HG03103 (cell line): ENCODE measurements around the gene UBE3C.
"Not testable (repeated sequence)": the region's sequence is repeated elsewhere in the genome, so short reads cannot be mapped to it uniquely, and the experiment has no call there.

Experiments
- ATAC-seq: cut with Tn5 transposase; IDR thresholded peaks from one replicate; pipeline ENCODE4 v1.9.1; 2021; ENCODE audit warnings: low read depth; ENCODE audit not compliant: unreplicated experiment

Gene UBE3C

DNA sequence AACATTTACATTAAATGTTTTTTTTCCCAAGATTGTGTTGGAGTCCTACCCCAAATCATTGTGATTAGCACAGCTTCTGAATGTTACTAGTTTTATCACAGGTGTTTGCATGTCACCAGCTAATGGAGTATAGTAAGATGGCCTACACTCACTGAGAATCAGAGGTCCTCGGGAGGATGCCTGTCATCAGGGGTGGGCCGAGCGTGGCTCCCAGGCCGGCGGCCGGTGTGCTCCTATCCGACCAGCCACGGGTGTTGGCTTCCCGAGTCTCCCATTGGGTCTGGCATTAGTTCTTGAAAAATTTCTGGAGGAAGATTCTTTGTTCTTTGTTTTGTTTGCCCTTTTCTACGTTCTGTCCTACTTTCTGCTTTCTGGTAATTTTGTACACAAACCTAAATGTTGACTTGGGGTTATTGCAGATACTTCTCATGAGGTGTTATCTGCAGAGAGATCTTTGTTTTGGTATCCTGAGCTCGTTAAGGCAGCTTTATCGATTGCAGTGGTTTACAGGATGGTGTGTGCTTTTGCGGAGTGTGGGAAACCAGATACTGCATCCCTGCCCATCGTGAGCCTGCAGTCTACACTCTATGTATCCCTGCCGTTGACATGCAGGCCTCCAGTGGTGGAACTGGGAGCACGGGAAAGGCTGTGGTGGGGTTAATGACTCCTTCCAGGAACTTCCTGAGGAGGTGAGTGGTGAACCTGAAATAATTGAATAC lies 130.8 kb downstream of the UBE3C start:
- ATAC-seq = no peak

GRCh38 chr7:157270060-157270444 lies 131.3 kb downstream of the UBE3C start:
- ATAC-seq = no peak

GRCh38 chr7:157271315-157271990 lies 132.7 kb downstream of the UBE3C start:
- no peak for ATAC-seq

DNA sequence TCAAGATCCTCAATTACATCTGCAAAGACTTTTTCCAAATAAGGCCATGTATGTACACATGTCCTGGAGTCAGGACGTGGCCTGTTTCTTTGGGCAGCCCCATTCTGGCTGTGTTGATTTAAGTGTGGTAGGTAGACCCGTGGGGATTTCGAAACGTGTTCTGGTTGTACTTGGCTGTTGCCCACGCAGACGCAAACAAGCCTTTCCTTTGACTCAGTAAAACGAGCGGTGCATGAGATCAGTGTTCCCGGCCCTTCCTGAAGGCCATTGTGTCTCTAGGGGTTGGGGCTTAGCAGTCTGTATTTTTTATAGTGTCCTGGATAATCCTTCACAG lies 133.2 kb downstream of the UBE3C start:
- no peak for ATAC-seq

DNA sequence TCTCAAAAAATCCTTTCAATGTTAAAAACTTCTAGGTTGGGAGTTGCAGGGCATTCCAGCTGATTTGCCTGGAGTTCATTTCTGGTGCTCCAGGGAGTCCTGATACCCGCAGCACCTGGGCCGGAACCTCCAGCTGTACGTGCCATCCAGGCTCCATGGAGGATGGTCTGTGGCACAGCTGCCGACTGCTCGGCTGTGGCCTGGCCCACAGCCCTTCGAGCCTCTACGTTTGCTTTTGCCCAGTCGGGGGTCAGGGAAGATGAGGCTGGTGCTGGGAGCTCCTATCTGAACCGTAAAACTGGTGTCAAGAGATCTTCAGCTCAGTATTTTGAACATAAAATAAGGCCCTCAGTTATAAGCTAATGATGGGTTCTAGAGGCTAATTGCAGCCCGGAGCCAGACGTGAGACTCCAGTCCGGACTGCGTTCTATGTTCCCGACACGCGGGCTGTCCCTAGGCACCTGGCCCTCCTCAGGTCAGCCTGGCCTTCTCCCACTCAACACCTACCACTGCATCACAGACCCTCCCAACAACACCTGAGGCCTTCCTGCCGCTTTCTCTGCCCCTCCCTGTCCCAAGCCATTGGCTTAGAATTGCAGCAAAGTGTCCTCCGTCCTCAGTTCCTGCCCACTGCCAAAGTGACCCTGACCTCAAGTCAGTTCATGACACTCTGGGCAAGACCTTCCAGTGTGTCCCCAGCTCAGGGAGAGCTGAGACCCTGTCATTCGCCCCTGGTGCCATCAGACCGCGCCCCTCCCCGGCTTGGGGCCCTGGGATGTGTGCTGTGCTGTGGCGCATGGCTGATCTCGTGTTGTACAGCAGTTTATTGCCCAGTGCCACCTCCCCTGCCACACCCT lies 133.9 kb downstream of the UBE3C start:
- no peak for ATAC-seq

DNA sequence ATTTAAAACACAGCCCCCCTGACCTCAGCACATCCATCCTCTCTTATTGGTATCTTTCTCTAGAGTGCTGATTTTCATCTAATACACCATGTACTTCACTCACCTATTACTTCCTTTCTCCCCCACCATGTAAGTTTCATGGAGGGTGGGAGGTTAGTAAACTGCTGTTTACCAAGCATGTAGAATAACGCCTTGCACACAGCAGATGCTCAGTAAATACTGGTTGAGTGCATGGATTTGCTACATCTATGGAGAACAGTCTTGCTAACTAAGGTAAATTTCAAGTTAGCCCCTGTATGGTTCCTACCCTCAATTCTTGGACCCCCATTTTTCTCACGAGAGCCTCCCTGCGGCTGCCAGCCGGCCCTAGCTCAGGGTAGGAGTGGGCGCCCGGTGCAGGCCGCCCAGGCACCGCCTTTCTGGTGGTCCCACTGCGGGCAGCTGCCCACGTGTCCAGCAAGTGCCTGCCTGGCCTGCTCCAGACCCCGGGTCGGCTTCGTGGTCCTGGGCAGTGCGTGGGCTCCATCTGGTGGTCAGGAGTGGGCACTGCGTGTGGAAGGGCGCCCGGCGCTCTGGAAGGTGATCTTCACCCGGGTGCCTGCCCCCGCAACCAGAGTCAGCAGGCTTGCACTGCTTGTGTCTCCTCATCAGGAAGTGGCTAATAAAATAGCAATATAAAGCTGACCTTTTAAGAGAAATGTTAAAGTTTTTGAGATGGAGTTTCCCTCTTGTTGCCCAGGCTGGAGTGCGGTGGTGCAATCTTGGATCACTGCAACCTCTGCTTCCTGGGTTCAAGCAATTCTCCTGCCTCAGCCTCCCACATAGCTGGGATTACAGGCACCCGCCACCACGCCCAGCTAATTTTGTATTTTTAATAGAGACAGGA lies 134.7 kb downstream of the UBE3C start:
- peak; percentile 80 for ATAC-seq

DNA sequence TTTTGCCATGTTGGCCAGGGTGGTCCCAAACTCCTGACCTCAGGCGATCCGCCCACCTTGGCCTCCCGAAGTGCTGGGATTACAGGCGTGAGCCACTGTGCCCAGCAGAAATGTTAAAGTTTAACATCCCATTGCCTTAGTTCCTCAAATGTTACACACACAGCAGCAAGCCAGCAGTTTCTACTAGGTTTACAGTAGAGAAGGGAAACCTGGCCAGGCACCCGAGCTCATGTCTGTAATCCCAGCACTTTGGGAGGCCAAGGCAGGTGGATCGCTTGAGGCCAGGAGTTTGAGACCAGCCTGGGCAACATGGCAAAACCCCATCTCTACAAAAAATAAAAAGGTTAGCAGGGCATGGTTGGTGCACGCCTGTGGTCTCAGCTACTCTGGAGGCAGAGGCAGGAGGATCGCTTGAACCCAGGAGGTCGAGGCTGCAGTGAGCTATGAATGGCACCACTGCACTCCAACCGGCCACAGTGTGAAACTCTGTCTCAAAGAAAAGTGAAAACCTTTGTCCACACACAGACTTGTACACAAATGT lies 135.4 kb downstream of the UBE3C start:
- ATAC-seq = not testable (repeated sequence)

DNA sequence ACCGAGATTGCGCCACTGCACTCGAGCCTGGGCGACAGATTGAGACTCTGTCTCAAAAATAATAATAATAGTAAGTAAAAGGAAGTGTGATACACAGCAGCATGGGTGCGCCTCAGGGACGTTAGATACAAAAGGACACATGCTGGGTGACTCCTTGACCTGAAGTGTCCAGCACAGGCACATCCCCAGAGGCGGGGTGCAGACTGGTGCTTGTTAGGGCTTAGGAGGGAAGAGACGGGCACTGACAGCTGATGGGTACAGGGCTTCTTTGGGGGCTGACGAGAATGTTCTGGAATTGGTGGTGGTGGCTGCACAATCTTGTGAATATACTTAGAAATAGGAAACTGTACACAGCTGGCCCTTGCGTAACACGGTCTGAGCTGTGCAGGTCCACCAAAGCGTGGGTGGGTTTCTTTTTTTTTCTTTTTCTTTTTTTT lies 136.3 kb downstream of the UBE3C start:
- ATAC-seq = no peak

GRCh38 chr7:157276091-157276561 lies 137.4 kb downstream of the UBE3C start:
- no peak for ATAC-seq

GRCh38 chr7:157276731-157277562 lies 138.2 kb downstream of the UBE3C start:
- ATAC-seq = no peak

DNA sequence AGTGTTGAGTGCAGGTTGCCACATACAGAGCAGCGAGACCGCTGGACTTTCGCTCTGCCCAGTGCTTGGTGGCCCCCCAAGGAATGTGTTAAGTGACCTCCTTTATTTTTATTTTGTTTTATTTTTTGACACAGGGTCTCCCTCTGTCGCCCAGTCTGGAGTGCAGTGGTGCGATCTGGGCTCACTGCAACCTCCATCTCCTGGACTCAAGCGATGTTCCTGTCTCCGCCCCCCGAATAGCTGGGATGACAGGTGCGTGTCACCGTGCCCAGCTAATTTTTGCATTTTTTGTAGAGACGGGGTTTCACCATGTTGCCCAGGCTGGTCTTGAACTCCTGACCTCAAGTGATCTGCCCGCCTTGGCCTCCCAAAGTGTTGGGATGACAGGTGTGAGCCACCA lies 138.8 kb downstream of the UBE3C start:
- not testable (repeated sequence) for ATAC-seq

- ATAC-seq = no peak
Measured at GRCh38 chr7:157278167-157278790, 139.6 kb downstream of the UBE3C start.

DNA sequence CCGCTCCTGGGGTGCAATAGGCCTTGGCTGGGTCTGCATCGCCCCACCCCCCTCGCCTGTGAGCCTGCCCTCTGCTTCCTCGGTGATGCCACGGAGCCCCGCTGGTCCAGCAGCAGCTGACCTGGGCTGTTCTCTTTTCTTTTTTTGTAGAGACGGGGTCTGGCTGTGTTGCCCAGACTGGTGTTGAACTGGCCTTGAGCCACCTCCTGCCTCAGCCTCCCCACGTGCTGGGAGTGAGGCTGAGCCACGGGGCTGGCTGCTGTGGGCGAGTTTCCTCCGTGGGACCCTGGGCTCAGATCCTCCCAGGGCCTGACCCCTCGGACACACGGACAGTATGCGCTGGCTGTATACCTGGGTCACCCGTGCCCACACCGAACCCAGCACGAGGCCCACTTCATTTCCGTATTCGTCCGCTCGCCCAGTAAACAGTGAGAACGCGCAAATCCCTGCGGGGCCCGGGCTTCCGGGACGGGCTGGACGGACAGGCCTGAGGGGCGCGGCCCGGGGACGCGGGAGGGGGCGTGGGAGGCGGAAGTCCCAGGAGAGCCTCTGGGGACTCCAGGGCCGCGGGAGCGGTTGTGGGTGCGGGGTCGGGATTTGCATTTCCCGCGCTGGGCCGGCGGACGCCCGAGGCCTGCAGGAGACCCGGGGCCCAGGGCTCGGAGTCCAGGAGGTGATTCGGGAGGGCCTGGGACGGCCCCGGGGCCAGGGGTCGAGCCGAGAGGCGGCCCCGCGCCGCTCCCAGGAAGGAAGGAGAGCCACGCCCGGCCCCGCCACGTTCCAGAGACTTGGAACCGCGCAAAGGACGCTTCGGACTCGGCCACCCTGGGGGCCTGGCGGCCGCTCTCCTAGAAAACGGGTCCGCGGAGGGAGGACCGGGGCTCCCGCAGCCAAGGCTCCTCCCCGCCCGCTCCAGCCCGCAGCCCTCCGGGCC lies 140.3 kb downstream of the UBE3C start:
- ATAC-seq = peak; percentile 82

GRCh38 chr7:157279741-157280215 lies 141.1 kb downstream of the UBE3C start:
- no peak for ATAC-seq

- ATAC-seq = no peak
Measured at GRCh38 chr7:157280216-157280841, 141.6 kb downstream of the UBE3C start.

- no peak for ATAC-seq
Measured at GRCh38 chr7:157281221-157281998, 142.7 kb downstream of the UBE3C start.
